Suprapubic skin (tissue), 3 donors: ENCODE measurements around the gene ABCD3.

ENCODE experiments used
- EP300 ChIP-seq: sonication (generic); formaldehyde crosslinking; IDR thresholded peaks from one replicate; pipeline ENCODE4 v1.6.1; 2017; ENCODE audit warnings: antibody characterized with exemption
- POLR2A ChIP-seq, 2 donors: fragments of 450-650 bp; IDR thresholded peaks; one replicate each; pipeline ENCODE4 v1.6.1; 2017; ENCODE audit warnings: antibody characterized with exemption in 2 of 2, mild to moderate bottlenecking in 2 of 2, moderate library complexity in 2 of 2
- TF ChIP-seq, protein P1 (sequence below), 2 donors: fragments of 200-600 bp in 1 of 2; fragments of 450-650 bp in 1 of 2; sonication (generic) in 1 of 2; IDR thresholded peaks; one replicate each; pipeline ENCODE4 v1.5.1; 2016 to 2019; ENCODE audit warnings: antibody characterized with exemption in 2 of 2, mild to moderate bottlenecking in 1 of 2, moderate library complexity in 1 of 2

DNA sequence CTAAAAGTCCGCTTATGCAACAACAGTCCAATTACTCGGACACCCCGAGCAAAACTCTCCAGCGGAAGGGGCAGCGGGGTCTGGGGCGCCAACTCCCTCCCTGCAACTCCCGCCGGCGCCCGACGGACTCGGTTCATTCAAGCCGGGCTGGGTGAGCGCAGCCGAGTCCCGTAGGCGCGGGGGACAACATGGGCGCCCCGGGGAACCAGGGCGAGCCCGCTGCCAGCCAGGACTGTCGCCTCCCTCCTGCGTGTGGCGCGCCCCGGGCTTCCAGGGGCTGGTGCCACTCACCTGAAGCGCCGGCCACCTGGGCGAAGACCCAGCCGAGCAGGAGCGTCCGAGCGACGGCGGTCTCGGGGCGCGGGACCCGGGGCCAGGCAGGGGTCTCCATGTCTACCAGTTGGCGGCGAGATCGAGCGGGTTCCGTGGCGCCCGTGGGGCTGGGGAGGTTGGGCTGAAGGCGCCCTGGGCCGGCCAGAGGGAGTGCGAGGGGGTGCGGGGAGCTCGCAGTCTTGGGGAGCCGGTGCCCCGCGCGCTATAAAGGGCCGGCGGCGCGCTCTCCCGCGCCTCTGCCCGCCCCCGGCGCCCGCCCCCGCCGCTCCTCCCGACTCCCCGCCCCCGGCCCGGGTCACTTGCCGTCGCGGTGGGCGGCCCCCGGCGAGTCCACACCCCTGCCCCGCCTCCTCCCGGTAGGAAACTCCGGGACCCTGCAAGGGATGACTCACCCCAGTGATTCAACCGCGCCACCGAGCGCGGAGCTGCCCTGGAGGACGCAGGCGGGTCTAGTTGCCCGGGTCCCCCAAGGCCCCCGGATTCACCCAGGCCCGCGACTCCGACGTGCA lies 123.3 kb downstream of the ABCD3 start, which contains the start of gene F3:
- TF ChIP-seq, protein P1, sequence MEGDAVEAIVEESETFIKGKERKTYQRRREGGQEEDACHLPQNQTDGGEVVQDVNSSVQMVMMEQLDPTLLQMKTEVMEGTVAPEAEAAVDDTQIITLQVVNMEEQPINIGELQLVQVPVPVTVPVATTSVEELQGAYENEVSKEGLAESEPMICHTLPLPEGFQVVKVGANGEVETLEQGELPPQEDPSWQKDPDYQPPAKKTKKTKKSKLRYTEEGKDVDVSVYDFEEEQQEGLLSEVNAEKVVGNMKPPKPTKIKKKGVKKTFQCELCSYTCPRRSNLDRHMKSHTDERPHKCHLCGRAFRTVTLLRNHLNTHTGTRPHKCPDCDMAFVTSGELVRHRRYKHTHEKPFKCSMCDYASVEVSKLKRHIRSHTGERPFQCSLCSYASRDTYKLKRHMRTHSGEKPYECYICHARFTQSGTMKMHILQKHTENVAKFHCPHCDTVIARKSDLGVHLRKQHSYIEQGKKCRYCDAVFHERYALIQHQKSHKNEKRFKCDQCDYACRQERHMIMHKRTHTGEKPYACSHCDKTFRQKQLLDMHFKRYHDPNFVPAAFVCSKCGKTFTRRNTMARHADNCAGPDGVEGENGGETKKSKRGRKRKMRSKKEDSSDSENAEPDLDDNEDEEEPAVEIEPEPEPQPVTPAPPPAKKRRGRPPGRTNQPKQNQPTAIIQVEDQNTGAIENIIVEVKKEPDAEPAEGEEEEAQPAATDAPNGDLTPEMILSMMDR (IDR thresholded peaks at IDR 0.05), result peak in 1 of 2 donors; percentile 12
- TF ChIP-seq EP300 (no peak), POLR2A (IDR thresholded peaks at IDR 0.05) (peak in 1 of 2 donors; percentile 37)
